CD4-positive, CD25-positive, alpha-beta regulatory T cell (primary cell): ENCODE results near the gene CD33. TPM values are rescaled to one million over a fixed set of nuclear protein-coding genes. Genes with fewer than 3 reads are reported as not detected.

Experiments used
- ATAC-seq, 2 donors: fragments of 150-1000 bp; cut with Tn5 transposase; one replicate each; pipeline ENCODE4 v1.10.0; 2021; ENCODE audit warnings: low read depth in 2 of 2, moderate number of reproducible peaks in 2 of 2, moderate library complexity in 1 of 2
- DNase-seq, 3 donors: peaks; one replicate each; pipeline versions ENCODE4 v3.0.0 to v3.0.0-alpha.2; 2012 to 2022; ENCODE audit warnings: mixed read lengths in 1 of 3
- H3K27ac ChIP-seq: one replicate; pipeline ENCODE4 v1.7.0; 2013; ENCODE audit warnings: mild to moderate bottlenecking, low read length; ENCODE audit not compliant: insufficient read depth, poor library complexity, severe bottlenecking
- H3K27me3 ChIP-seq: one replicate; pipeline ENCODE4 v1.7.0; 2013; ENCODE audit warnings: low read length; ENCODE audit not compliant: control insufficient read depth, insufficient read depth
- H3K36me3 ChIP-seq: one replicate; pipeline ENCODE4 v1.7.0; 2013; ENCODE audit warnings: mild to moderate bottlenecking, low read length, moderate library complexity; ENCODE audit not compliant: control insufficient read depth, insufficient read depth
- H3K4me1 ChIP-seq: 2 replicates; pipeline ENCODE4 v1.7.0; 2013; ENCODE audit warnings: mild to moderate bottlenecking, low read length; ENCODE audit not compliant: insufficient read depth, control insufficient read depth, poor library complexity, severe bottlenecking
- H3K4me3 ChIP-seq: one replicate; pipeline ENCODE4 v1.7.0; 2013; ENCODE audit warnings: low read depth, mild to moderate bottlenecking, low read length, moderate library complexity
- H3K9me3 ChIP-seq, 2 experiments: 1 replicate in 1 of 2; 2 replicates in 1 of 2; pipeline ENCODE4 v1.7.0; 2013; ENCODE audit warnings: low read length in 2 of 2, mild to moderate bottlenecking in 1 of 2, moderate library complexity in 1 of 2; ENCODE audit not compliant: control insufficient read depth in 2 of 2
- H3K27ac Mint-ChIP-seq, 3 donors: one replicate each; pipeline ENCODE4 v1.8.0; 2020 to 2022; ENCODE audit warnings: mild to moderate bottlenecking in 3 of 3, mixed read lengths in 3 of 3, moderate library complexity in 2 of 3
- H3K27me3 Mint-ChIP-seq: one replicate; pipeline ENCODE4 v1.8.0; 2022; ENCODE audit warnings: mild to moderate bottlenecking, mixed read lengths
- H3K36me3 Mint-ChIP-seq: one replicate; pipeline ENCODE4 v1.8.0; 2020; ENCODE audit warnings: mixed read lengths
- H3K4me1 Mint-ChIP-seq, 4 donors: one replicate each; pipeline ENCODE4 v1.8.0; 2020 to 2022; ENCODE audit warnings: mixed read lengths in 4 of 4, mild to moderate bottlenecking in 1 of 4
- H3K4me3 Mint-ChIP-seq, 4 donors: one replicate each; pipeline ENCODE4 v1.8.0; 2020 to 2022; ENCODE audit warnings: mild to moderate bottlenecking in 4 of 4, mixed read lengths in 4 of 4, moderate library complexity in 3 of 4
- H3K9me3 Mint-ChIP-seq, 7 donors: one replicate each; pipeline ENCODE4 v1.8.0; 2020 to 2022; ENCODE audit warnings: mixed read lengths in 7 of 7, mild to moderate bottlenecking in 3 of 7, moderate library complexity in 2 of 7
- polyA plus RNA-seq, 4 donors: library from polyadenylated mRNA; unstranded; fragments of 300-500 nt; fragmentation: Illumina TruSeq; gene quantifications; one replicate each; pipeline ENCODE4 v1.2.3, GENCODE V29; 2021
- total RNA-seq: library from RNA; stranded (reverse); gene quantifications from one replicate; pipeline ENCODE4 v1.2.3, GENCODE V29; 2022

The CD33 gene
- total and polyA plus RNA-seq, 5 donors from 2014 or later, result 0.99 to 1.1 TPM; not detected in 3

DNA sequence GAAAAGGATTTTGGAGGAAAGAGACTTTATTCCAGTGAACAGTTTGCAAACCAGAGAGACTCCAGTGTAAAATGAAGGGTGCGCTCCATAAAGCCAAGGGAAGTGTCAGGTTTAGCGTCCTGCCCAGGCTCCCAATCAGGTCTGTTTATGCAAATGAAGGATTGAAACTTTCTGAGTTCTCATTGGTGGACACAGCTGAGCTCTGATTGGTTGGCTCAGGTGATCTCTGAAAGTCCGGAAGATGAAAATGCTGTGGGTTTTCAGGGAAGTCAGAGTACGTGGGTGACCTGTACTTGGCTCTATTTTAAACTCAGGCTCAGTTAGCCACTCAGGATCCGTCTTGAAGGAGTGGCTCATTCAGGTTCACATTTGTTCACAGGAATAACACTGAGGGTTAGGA, 28.7 kb upstream of the CD33 start:
- H3K27me3 Mint-ChIP-seq, result peaks cover 5% of the 10 kb centered on the region
- H3K27ac Mint-ChIP-seq, result no peak overlapping the region
- Histone ChIP-seq H3K27ac (no peak overlapping the region), H3K4me1 (no peaks in the 10 kb centered on the region), H3K27me3 (no peaks in the 10 kb centered on the region), H3K4me3 (no peak overlapping the region), H3K36me3 (no peaks in the 10 kb centered on the region), H3K9me3 (no peaks in the 10 kb centered on the region)
- DNase-seq (peak in 1 of 3 donors; percentile 7), ATAC-seq (no peak)
- peaks cover 0 to 7% (median 3%) of the 10 kb centered on the region in 4 donors for H3K4me1 Mint-ChIP-seq
- no peak overlapping the region for H3K4me3 Mint-ChIP-seq
- H3K36me3 Mint-ChIP-seq, result no peaks in the 10 kb centered on the region
- H3K9me3 Mint-ChIP-seq, result peaks cover 0 to 2% (median 0%) of the 10 kb centered on the region in 7 donors

DNA sequence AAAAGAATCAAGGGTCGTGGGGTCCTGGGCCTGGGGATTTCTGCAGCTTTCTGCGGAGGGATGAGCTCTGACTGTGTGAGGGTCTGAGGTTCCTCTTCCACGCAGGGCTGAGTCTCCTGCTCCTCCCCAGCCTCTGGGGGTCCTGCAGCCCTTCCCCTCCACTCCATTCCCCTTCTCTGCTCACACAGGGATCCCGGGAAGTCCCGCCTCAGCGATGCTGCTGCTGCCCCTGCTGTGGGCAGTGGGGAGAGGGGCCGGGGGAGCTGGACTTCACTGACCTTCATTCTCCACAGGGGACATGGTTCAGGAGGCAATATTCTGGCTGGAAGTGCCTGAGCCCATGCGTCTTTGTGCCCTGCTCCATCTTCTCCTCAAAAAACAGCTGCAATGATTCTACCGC, 26.2 kb upstream of the CD33 start:
- no peak overlapping the region for H3K4me3 ChIP-seq
- no peaks in the 10 kb centered on the region for H3K9me3 ChIP-seq
- H3K36me3 ChIP-seq, result no peaks in the 10 kb centered on the region
- Mint-ChIP-seq H3K9me3 (peaks cover 0 to 5% (median 0%) of the 10 kb centered on the region in 7 donors), H3K4me1 (peaks cover 0 to 7% (median 3%) of the 10 kb centered on the region in 4 donors), H3K27me3 (peaks cover 5% of the 10 kb centered on the region), H3K36me3 (no peaks in the 10 kb centered on the region), H3K27ac (no peak overlapping the region), H3K4me3 (no peak overlapping the region)
- peaks cover 3% of the 10 kb centered on the region for H3K27me3 ChIP-seq
- ATAC-seq (no peak), DNase-seq (no peak)
- no peak overlapping the region for H3K27ac ChIP-seq
- no peaks in the 10 kb centered on the region for H3K4me1 ChIP-seq

DNA sequence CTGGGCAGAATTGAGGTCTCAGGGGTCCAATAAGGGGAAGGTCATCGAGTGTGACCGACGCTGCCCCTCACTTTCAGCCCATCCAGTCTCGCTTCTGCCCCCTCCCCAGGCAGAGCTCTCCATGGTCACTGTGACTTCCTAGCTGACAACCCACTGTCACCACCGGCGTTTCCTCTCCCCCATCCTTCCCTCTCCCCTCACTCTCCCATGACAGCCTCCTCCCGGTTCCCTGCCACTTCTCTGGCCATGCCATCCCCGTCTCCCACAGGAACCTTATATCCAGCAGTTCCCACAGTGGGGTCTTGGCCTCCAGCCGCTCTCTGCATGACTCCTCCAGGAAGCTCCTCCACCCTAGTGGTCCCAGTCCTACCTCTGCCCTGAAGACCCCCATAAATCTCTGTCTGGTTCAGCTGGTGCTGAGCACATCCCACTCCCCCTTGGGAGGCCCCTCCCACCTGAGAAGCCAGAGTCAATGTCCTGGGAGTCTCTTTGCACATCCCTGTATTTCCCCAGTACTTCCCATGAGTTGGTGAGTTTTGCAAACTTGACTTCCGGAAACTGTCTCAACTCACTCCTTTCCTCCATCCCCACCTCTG, 24.7 kb upstream of the CD33 start:
- Histone ChIP-seq H3K27me3 (peaks cover 3% of the 10 kb centered on the region), H3K4me3 (no peak overlapping the region), H3K9me3 (no peaks in the 10 kb centered on the region), H3K4me1 (no peaks in the 10 kb centered on the region), H3K36me3 (no peaks in the 10 kb centered on the region), H3K27ac (no peak overlapping the region)
- H3K27ac Mint-ChIP-seq, result no peak overlapping the region
- H3K4me1 Mint-ChIP-seq, result peaks cover 0 to 2% (median under 1%) of the 10 kb centered on the region in 4 donors
- ATAC-seq, result no peak
- DNase-seq, result no peak
- H3K36me3 Mint-ChIP-seq, result no peaks in the 10 kb centered on the region
- no peak overlapping the region for H3K4me3 Mint-ChIP-seq
- peaks cover 5% of the 10 kb centered on the region for H3K27me3 Mint-ChIP-seq
- H3K9me3 Mint-ChIP-seq, result peaks cover 0 to 5% (median 0%) of the 10 kb centered on the region in 7 donors

DNA sequence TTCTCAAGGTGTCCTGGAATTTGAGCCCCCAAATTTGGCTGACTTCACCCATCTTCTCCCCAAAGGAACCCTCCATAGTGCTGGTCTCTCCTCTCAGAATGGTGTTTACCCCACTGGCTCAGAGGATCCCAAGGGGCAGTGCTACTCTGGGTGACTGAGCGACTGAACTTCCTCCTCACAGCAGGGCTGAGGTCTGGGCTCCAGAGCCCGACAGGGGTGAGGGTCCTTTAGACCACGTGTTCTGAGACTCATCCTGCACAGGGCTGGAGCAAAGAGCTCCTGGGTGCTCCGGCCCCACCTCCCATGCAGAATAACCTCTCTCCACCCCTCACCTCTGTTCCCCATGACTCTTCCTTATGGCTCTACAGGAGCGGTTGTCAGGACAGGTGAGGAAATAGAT, 23.2 kb upstream of the CD33 start:
- Mint-ChIP-seq H3K4me3 (no peak overlapping the region), H3K27ac (no peak overlapping the region), H3K9me3 (peaks cover 0 to 5% (median 0%) of the 10 kb centered on the region in 7 donors), H3K27me3 (peaks cover 8% of the 10 kb centered on the region), H3K36me3 (no peaks in the 10 kb centered on the region), H3K4me1 (no peaks in the 10 kb centered on the region)
- Histone ChIP-seq H3K27ac (no peak overlapping the region), H3K4me1 (no peaks in the 10 kb centered on the region), H3K9me3 (no peaks in the 10 kb centered on the region), H3K36me3 (no peaks in the 10 kb centered on the region), H3K4me3 (no peak overlapping the region), H3K27me3 (peaks cover 3% of the 10 kb centered on the region)
- DNase-seq (no peak), ATAC-seq (no peak)

DNA sequence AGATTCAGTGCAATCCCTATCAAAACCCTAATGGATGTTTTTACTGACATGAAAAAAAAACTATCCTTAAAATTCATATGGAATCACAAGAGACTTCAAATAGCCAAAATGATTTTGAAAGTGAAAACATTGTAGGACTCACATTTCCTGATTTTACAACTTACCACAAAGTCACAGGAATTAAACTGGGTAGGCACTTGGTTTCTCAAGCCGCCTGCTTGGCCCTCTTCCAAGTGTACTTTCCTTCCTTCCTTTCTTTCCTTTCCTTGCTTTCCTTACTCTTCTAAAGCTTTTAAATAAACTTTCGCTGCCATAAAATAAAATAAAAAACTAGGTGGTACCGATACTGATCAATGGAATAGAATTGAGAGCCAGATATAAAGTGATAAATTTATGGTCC, 21.0 kb upstream of the CD33 start:
- DNase-seq (no peak), ATAC-seq (no peak)
- peaks cover 3% of the 10 kb centered on the region for H3K27me3 ChIP-seq
- H3K27ac ChIP-seq, result no peak overlapping the region
- H3K4me3 ChIP-seq, result no peak overlapping the region
- Mint-ChIP-seq H3K36me3 (no peaks in the 10 kb centered on the region), H3K4me1 (no peaks in the 10 kb centered on the region), H3K9me3 (peaks cover 0 to 5% (median 0%) of the 10 kb centered on the region in 7 donors), H3K27ac (no peak overlapping the region), H3K4me3 (no peak overlapping the region), H3K27me3 (peaks cover 6% of the 10 kb centered on the region)
- H3K36me3 ChIP-seq, result no peaks in the 10 kb centered on the region
- H3K9me3 ChIP-seq, result no peaks in the 10 kb centered on the region
- H3K4me1 ChIP-seq, result no peaks in the 10 kb centered on the region

DNA sequence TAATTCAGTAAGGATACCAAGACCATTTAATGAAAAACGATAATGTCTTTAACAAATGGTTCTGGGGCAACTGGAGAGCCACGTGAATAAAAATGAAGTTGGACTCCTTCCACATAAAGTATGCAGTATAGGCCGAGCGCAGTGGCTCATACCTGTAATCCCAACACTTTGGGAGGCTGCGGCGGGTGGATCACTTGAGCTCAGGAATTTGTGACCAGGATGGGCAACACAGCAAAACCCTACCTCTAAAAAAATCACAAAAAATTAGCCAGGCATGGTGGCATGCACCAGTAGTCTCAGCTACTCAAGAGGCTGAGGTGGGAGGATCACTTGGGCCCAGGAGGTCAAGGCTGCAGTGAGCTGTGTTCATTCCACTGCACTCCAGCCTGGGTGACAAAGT, 20.6 kb upstream of the CD33 start:
- H3K4me1 Mint-ChIP-seq, result no peaks in the 10 kb centered on the region
- ATAC-seq (no peak), DNase-seq (no peak)
- no peak overlapping the region for H3K4me3 Mint-ChIP-seq
- peaks cover 6% of the 10 kb centered on the region for H3K27me3 Mint-ChIP-seq
- H3K36me3 Mint-ChIP-seq, result no peaks in the 10 kb centered on the region
- Histone ChIP-seq H3K27me3 (peaks cover 3% of the 10 kb centered on the region), H3K4me3 (no peak overlapping the region), H3K4me1 (no peaks in the 10 kb centered on the region), H3K9me3 (no peaks in the 10 kb centered on the region), H3K27ac (no peak overlapping the region), H3K36me3 (no peaks in the 10 kb centered on the region)
- peaks cover 0 to 5% (median 0%) of the 10 kb centered on the region in 7 donors for H3K9me3 Mint-ChIP-seq
- H3K27ac Mint-ChIP-seq, result no peak overlapping the region

DNA sequence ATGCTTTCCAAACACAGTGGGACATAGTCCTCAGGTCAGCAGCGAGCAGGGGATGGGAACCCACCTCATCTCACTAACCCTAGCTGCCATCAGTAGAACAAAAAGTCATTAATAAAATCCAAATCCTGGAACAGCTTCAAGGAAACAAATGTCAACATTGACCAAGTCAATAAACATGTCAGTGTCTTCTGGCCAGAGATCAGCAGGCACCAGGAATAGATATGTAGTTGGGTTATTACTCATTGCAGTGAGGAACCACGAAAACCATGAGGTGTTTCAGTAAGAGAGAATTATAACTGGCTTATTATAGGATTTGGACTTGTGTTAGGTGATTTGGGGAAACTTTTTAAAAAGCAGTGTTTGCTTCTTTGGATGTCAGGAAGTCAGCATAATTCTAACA, 17.1 kb upstream of the CD33 start:
- Mint-ChIP-seq H3K36me3 (no peaks in the 10 kb centered on the region), H3K9me3 (no peaks in the 10 kb centered on the region), H3K27ac (no peak overlapping the region), H3K4me3 (no peak overlapping the region), H3K4me1 (peaks cover 0 to 4% (median 2%) of the 10 kb centered on the region in 4 donors), H3K27me3 (peaks cover 10% of the 10 kb centered on the region)
- H3K27me3 ChIP-seq, result no peaks in the 10 kb centered on the region
- H3K9me3 ChIP-seq, result no peaks in the 10 kb centered on the region
- no peak overlapping the region for H3K4me3 ChIP-seq
- no peak for DNase-seq
- H3K27ac ChIP-seq, result no peak overlapping the region
- H3K36me3 ChIP-seq, result no peaks in the 10 kb centered on the region
- H3K4me1 ChIP-seq, result no peaks in the 10 kb centered on the region
- ATAC-seq, result no peak

DNA sequence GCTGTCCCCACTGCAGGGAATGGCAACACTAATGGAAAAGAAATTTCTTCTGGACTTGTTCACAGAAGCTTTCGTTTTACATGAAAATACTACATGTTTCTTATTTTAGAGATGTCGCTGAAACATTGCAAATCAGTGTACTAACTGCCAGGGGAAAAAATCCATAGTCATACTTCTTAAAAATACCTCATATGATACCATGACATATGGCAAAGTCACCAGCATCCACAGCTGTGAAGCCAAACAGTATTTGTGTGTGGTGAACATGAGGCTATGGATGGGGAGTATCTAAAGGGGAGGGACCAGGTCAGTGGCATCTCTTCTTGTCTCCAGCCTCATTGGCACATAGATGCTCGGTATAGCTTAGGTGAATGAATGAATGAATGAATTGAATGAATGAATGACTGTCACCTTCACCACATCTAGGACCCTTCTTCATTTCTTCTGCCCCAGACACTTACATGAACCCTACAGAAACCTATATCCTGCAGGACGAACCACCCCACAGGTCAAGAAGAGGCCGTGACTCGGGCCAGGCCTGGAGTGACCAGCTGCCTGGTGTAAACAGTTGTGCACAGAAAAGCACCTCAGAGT, 14.6 kb upstream of the CD33 start:
- H3K9me3 Mint-ChIP-seq, result no peaks in the 10 kb centered on the region

More for the DNA sequence above, 14.6 kb upstream of the CD33 start:
- H3K4me1 ChIP-seq, result no peaks in the 10 kb centered on the region
- DNase-seq, result no peak
- no peak overlapping the region for H3K27ac Mint-ChIP-seq
- peaks cover 0 to 4% (median 2%) of the 10 kb centered on the region in 4 donors for H3K4me1 Mint-ChIP-seq
- no peaks in the 10 kb centered on the region for H3K9me3 ChIP-seq
- no peaks in the 10 kb centered on the region for H3K36me3 Mint-ChIP-seq
- ATAC-seq, result no peak
- no peak overlapping the region for H3K4me3 Mint-ChIP-seq
- H3K27me3 ChIP-seq, result no peaks in the 10 kb centered on the region
- peaks cover 10% of the 10 kb centered on the region for H3K27me3 Mint-ChIP-seq
- no peak overlapping the region for H3K4me3 ChIP-seq
- H3K36me3 ChIP-seq, result no peaks in the 10 kb centered on the region
- H3K27ac ChIP-seq, result no peak overlapping the region
